Measurements from ENCODE around the gene ZNF287.
"Not testable (repeated sequence)": the region's sequence is repeated elsewhere in the genome, so short reads cannot be mapped to it uniquely, and the experiment has no call there.

The ZNF287 gene

DNA sequence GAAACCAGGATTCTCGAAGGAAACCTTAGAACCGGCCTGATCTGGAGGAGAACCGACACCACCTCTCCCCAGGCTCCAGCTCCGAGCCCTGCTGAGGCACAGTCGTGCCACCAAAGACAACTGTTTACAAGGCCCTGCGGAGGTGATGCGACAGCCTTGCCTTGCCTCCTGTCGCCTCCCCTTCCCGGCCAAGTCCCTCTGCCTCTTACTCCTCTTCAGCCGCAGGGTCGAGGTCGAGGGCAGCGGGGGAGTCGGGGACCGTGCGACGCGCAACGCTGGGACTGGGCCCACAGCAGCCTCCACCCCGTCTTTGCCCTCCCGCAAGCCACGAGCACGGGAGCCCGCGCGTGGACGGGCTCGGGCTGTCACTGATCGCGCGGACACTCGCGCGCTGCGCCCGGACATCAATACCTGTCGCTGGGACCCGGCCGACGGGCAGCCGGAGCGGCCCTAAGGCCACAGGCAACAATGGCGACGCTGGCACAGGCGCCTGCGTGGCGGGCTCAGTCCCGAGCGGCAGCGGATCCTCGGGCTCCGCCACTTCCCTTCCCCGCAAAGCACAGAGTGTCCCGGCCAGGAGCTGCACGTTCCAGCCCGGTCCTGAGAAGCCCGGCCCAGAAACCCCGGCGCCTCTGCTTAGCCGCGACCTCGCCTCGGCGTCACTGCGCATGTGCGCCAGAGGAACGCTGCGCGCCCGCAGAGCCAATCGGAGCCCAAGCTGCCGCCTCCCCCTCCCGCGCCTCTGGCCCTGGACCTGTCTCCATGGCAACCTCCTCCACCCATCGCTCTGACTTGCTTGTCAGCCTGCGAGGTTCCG is at the start of gene ZNF287:
ZNF287 (minus strand) TSS at position 664 of the 817 bp plus-strand sequence. CDS start 1,473 bp downstream, outside the sequence.
- peak; percentile 71 for DNase-seq
- in situ Hi-C loops (cut with HindIII; ENCODE audit: low pct_ligation_motif_present, low pct_unique_long_range_greater_than_20kb, low sequenced_read_pairs), result no loop called here

- no peak for DNase-seq
- in situ Hi-C loops (cut with HindIII; ENCODE audit: low pct_ligation_motif_present, low pct_unique_long_range_greater_than_20kb, low sequenced_read_pairs), result no loop called here
Observed at GRCh38 chr17:16617481-16618060, 48.6 kb upstream of the ZNF287 start.

GRCh38 chr17:16599537-16599936 is 30.5 kb upstream of the ZNF287 start:
- in situ Hi-C loops (cut with HindIII; ENCODE audit: low pct_ligation_motif_present, low pct_unique_long_range_greater_than_20kb, low sequenced_read_pairs), result no loop called here
- DNase-seq, result no peak

GRCh38 chr17:16593356-16594102 is 24.5 kb upstream of the ZNF287 start:
- no peak for DNase-seq
- in situ Hi-C loops (cut with HindIII; ENCODE audit: low pct_ligation_motif_present, low pct_unique_long_range_greater_than_20kb, low sequenced_read_pairs), result no loop called here

GRCh38 chr17:16589097-16589969 is 20.3 kb upstream of the ZNF287 start:
- in situ Hi-C loops (cut with HindIII; ENCODE audit: low pct_ligation_motif_present, low pct_unique_long_range_greater_than_20kb, low sequenced_read_pairs), result no loop called here
- DNase-seq, result peak; percentile 84

- DNase-seq, result no peak
- in situ Hi-C loops (cut with HindIII; ENCODE audit: low pct_ligation_motif_present, low pct_unique_long_range_greater_than_20kb, low sequenced_read_pairs), result no loop called here
Observed at GRCh38 chr17:16585796-16586195, 16.8 kb upstream of the ZNF287 start.

- DNase-seq, result no peak
- in situ Hi-C loops (cut with HindIII; ENCODE audit: low pct_ligation_motif_present, low pct_unique_long_range_greater_than_20kb, low sequenced_read_pairs), result no loop called here
Observed at GRCh38 chr17:16584273-16584995, 15.4 kb upstream of the ZNF287 start.

DNA sequence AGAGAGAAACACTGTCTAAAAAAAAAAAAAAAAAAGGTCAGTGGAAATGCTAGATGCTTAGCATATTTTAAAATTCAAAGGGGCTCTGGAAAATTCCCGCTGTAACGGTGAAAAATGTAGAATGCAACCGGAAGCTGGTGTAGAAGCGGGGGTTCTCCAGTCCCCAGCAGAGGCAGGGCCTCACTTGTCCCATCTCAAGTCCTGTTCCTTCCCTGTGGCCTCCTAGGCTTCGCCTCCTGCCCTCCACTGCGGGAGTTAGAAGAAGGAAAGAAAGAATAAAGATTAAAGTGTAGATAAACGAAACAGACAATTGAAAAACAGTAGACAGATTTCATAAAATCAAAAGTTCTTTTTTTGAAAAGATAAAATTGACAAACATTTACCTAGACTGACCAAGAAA is 14.8 kb upstream of the ZNF287 start:
- no peak for DNase-seq
- in situ Hi-C loops (cut with HindIII; ENCODE audit: low pct_ligation_motif_present, low pct_unique_long_range_greater_than_20kb, low sequenced_read_pairs), result no loop called here

DNA sequence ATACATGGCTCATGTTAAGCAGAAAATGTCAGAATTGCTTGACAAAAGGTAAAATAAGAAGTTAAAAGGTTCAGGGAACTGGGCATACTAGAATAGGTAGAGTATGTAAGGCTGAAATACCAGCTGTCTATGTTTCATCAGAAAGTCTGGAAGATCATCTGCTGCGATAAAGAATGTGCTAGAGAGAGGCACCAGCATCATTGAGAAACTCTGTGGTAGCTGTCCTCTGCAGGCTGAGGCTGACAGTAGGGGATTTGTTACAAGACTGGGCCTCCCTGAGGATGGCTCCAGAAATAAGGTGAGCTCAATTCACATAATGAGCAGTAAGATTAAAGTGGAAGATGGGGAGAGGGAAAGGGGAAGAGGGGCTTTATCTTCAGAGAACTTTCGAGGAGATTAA is 4.5 kb upstream of the ZNF287 start:
- in situ Hi-C loops (cut with HindIII; ENCODE audit: low pct_ligation_motif_present, low pct_unique_long_range_greater_than_20kb, low sequenced_read_pairs), result no loop called here

DNA sequence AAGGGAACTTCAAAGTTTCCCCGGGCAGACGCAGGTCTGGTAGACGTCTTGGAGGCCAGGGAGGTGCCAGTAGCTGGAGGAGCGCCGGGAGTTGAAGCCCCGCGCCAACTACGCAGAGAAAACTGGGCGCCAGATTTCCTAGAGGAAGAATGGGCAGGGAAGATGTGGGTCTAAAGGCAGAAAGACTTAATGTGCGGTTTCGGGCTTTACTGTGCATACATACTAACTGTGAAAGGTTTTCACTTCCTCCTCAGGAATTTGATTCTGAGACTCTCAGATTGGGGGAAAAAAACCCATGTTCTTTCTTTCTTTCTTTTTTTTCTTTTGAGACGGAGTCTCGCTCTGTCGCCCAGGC is 331 bp upstream of the ZNF287 start:
- no peak for DNase-seq
- in situ Hi-C loops (cut with HindIII; ENCODE audit: low pct_ligation_motif_present, low pct_unique_long_range_greater_than_20kb, low sequenced_read_pairs), result no loop called here

More for the DNA sequence above, 4.5 kb upstream of the ZNF287 start:
- no peak for DNase-seq

DNA sequence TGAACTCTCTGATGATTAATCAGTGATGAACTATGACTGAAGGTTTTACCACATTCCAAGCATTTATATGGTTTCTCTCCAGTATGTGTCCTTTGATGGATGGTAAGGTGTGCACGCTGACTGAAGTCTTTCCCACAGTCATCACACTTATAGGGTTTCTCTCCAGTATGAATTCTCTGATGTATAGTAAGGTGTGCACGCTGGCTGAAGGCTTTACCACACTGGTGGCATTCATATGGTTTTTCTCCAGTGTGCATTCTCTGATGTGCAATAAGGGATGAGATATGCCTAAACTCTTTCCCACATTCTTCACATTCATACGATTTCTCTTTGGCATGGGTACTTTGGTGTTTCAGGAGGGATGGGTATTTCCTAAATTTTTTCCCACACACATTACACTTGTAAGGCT is 16.4 kb downstream of the ZNF287 start:
- no peak for DNase-seq
- in situ Hi-C loops (cut with HindIII; ENCODE audit: low pct_ligation_motif_present, low pct_unique_long_range_greater_than_20kb, low sequenced_read_pairs), result no loop called here

DNA sequence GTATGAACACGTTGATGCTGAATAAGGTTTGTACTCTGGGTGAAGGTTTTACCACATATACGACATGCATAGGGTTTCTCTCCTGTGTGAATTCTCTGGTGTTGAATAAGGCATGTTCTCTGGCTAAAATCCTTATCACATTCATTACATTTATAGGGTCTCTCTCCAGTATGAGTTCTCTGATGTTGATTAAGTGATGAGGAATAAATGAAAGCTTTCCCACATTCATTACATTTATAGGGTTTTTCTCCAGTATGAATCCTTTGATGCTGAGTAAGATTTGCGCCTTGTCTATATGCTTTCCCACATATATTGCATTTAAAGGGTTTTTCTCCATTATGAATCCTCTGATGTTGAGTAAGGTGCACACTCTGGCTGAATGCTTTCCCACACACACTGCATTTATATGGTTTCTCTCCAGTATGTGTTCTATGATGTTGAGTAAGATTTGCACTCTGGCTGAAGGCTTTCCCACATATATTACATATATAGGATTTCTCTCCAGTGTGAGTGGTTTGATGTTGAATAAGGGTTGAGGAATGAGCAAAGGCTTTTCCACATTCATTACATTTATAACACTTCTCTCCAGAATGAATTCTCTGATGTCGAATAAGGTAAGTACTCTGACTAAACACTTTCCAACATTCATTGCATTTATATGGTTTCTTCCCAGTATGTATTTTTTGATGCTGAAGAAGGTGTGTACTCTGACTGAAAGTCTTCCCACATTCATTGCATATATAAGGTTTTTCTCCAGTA is 16.9 kb downstream of the ZNF287 start:
- no peak for DNase-seq
- in situ Hi-C loops (cut with HindIII; ENCODE audit: low pct_ligation_motif_present, low pct_unique_long_range_greater_than_20kb, low sequenced_read_pairs), result no loop called here

DNA sequence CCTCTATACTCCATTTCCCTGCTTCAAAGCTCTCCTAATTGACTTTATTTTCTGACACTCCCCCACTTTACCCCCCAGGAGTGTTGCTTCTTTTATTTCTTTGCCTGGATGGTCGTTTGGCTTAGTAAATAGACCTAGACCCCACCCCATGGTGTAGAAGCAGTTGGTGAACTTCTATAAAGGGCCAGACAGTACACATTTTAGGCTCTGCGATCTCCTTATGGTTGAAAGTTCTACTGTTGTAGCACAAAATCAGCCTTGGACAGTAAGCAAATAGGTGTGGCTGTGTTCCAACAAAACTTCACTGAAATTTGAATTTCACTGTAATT is 31.9 kb downstream of the ZNF287 start:
- in situ Hi-C loops (cut with HindIII; ENCODE audit: low pct_ligation_motif_present, low pct_unique_long_range_greater_than_20kb, low sequenced_read_pairs), result no loop called here
- no peak for DNase-seq

GRCh38 chr17:16534236-16534635 is 34.8 kb downstream of the ZNF287 start:
- no peak for DNase-seq
- in situ Hi-C loops (cut with HindIII; ENCODE audit: low pct_ligation_motif_present, low pct_unique_long_range_greater_than_20kb, low sequenced_read_pairs), result no loop called here

DNA sequence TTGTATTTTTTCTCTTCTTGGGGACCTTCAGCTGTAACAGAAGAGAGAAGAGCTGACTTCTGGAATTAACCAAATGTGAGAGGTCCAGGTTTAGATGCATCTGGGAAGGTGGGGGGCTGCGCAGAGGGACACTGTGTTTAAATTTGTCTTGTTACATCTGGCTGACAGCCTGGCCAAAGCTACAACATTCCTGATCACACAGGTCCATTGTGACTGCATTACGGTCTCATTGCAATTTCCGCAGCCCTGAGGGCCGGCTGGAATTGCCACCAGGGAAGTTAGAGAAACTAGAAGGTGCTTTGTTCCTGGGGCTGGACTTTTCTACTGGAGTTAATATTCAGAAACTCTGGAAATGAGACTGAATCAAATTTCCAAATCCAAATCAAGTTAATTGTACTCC is 39.1 kb downstream of the ZNF287 start:
- in situ Hi-C loops (cut with HindIII; ENCODE audit: low pct_ligation_motif_present, low pct_unique_long_range_greater_than_20kb, low sequenced_read_pairs), result no loop called here
- DNase-seq, result no peak

- DNase-seq, result no peak
- in situ Hi-C loops (cut with HindIII; ENCODE audit: low pct_ligation_motif_present, low pct_unique_long_range_greater_than_20kb, low sequenced_read_pairs), result no loop called here
Observed at GRCh38 chr17:16527298-16527697, 41.7 kb downstream of the ZNF287 start.

DNA sequence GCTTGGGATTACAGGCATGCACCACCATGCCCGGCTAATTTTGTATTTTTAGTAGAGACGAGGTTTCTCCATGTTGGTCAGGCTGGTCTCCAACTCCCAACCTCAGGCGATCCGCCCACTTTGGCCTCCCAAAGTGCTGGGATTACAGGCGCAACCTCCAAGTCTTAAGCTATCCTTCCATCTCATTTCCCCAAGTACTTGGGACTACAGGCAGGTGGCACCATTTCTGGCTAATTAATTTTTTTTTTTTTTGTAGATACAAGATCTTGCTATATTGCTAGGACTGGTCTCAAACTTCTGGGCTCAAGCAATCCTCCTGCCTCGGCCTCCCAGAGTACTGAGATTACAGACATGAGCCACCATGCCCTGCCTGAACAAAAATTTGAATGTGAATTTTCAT is 43.4 kb downstream of the ZNF287 start:
- peak; percentile 28 for DNase-seq
- in situ Hi-C loops (cut with HindIII; ENCODE audit: low pct_ligation_motif_present, low pct_unique_long_range_greater_than_20kb, low sequenced_read_pairs), result not testable (repeated sequence)
